NCI-H1694 (cell line): ENCODE measurements around the gene GIMAP8.
A peak's percentile ranks its signal among the peaks of the same experiment; 100 is the strongest.

Experiments used
- DNase-seq: peaks from one replicate; lab custom pipeline; 2025; lab: John Stamatoyannopoulos, UW

GIMAP8 gene

GRCh38 chr7:150411606-150412005 lies 38.8 kb upstream of the GIMAP8 start:
- no peak for DNase-seq

GRCh38 chr7:150412016-150412415 lies 38.4 kb upstream of the GIMAP8 start:
- no peak for DNase-seq

- DNase-seq: no peak
These were observed 37.6 kb upstream of the GIMAP8 start for GRCh38 chr7:150412518-150413488.

DNA sequence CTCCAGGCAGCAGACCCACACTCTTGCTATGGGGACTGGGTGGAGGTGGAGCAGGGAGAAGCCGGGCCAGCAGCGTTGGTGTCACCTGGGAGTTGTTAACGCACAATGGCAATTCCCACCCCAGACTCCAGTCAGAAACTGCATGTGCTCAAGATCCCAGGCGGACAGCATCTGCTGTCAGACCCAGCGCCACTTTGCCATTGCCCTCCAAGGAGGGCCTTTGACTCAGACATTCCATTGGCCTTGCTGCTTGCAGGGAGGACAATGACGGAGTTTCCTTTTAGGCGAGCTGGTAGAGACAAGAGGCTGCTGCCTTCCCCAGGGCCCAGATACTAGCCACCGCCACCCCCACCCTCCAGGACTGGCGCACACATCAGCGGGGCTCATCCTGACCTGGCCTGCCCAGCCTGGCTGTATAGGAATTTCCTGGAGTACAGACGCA lies 36.8 kb upstream of the GIMAP8 start:
- no peak for DNase-seq

DNA sequence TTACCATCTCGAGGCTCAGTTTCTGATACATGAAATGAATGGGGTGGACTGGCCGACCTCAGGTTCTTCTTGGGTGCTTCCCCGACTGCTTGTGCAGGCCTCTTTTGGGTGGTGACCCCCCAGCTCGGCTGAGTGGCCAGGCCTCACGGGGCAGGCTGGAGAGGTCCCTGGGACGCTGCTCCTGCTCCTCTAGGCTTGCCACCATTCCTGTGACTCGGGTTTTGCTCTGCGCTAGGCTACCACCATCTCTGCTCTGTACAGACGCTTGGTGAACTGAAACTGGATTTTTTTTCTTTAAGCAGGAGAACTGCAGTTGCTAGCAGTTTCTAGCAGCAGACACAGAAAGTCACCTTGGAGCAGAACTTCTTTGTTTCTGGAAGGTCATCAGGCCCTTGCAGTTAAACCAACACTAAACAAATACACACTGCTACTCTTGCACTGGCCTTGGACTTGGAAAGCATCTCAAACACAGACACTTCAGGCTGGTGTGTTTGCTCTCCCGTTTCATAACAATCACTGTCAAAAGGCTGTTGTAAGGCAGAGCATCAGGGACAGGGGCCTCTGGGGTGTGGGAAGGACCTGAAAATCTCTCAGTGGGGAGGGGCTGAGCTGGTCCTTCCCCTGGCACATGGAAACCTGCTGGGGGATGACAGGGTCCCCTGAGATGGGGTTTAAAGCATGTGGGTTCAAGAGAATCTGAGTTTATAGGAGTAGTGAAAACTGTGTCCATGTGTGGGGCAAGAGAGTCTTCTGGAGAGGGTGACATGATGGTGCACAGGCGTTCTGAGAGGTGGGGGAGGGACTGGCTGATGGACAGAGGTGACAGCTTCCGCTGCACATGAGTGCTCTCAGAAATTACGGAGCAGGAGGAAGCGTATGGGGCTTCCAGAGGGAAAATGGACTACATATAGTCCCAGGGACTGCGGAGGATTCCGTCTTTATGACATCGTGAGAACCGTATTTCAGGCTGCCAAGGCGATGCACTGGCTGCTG lies 35.0 kb upstream of the GIMAP8 start:
- no peak for DNase-seq

GRCh38 chr7:150417239-150417638 lies 33.2 kb upstream of the GIMAP8 start:
- no peak for DNase-seq

- DNase-seq: no peak
These were observed 32.6 kb upstream of the GIMAP8 start for GRCh38 chr7:150417863-150418262.

DNA sequence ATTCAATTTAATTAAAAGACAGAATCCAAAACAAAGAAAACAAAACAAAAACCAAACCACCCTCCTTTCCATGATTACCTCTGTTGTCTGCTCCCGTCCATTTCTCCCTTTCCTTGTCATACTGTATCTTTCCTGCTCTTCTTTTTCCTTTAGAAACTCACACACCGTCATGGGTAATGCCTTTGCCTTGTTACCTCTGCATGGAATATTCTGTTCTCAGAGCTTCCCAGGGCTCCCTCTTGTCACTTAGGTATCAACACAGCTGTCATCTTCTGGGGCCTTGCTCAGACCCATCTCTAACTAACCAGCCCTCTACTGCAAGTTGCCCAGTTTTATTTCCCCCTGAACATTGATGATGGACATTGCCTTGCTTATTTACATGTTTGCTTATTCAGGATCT lies 30.2 kb upstream of the GIMAP8 start:
- no peak for DNase-seq

- DNase-seq: peak; percentile 78
These were observed 29.3 kb upstream of the GIMAP8 start for GRCh38 chr7:150420987-150421674.

GRCh38 chr7:150421831-150422230 lies 28.6 kb upstream of the GIMAP8 start:
- no peak for DNase-seq

GRCh38 chr7:150425670-150426069 lies 24.8 kb upstream of the GIMAP8 start:
- DNase-seq: no peak

DNA sequence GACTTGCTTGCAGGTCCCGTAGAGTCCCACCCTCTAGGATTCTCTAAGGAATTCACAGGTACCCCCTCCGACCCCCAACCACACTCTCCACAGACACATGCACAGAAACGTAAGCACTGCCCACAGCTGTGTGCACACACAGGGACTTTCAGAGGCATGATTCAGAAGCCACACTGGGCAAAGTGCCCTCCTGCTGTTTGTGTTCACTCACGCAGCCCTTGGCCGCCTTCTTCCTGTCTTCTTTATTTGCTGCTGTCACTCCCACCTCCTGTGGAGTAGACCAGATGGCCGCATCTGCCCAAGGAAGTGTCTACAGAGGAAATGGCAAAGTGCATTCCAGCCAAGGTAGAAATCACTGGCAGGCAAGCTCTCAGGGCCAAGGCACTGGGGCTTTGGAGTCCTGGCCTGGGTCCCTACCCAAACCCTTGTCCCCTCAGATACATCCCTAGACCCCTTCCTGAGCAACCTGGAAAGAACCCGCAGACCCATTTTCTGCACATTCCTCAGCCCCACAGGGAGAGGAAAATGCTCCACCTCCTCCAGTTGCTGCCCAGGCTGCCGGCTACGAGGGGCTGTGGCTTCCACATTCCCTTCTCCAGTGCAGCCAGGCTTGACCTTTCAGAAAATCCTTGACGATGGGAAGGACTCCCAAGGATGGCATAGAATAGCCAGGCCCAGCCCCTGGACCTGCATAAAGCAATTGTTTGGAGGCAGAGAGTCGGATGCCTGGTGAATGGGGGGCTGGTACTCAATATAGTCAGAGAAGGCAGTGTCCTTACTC lies 21.6 kb upstream of the GIMAP8 start:
- no peak for DNase-seq

- no peak for DNase-seq
These were observed 20.7 kb upstream of the GIMAP8 start for GRCh38 chr7:150429699-150430098.

DNA sequence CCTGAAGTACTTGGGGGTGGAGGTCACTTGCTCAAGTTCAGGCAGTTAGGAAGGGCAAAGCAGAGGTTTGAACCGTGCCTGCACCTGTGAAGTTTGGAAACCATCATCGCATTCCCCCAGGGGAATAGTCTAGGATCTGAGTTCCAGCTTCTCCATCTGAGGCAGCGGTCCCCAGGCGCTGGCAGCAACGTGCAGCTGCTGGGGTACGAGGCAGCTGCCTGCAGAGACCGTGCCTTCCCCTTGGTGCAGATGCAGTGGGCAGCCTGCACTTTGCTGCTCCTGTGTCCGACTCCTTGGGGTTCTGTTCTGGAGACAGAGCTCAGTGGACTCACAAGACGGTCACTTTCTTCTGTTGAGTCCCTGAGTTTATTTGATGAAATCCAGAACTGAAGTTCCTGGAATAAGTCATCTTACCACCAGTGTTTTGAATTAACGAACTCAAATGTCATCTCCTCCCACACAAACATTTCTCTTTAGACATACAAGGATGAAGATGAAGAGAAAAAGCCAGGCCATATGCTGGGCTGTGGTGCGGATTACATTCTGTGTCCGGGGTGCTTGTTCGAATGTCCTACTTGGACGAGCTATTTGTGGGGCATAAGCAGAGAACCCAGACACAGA lies 19.9 kb upstream of the GIMAP8 start:
- no peak for DNase-seq

DNA sequence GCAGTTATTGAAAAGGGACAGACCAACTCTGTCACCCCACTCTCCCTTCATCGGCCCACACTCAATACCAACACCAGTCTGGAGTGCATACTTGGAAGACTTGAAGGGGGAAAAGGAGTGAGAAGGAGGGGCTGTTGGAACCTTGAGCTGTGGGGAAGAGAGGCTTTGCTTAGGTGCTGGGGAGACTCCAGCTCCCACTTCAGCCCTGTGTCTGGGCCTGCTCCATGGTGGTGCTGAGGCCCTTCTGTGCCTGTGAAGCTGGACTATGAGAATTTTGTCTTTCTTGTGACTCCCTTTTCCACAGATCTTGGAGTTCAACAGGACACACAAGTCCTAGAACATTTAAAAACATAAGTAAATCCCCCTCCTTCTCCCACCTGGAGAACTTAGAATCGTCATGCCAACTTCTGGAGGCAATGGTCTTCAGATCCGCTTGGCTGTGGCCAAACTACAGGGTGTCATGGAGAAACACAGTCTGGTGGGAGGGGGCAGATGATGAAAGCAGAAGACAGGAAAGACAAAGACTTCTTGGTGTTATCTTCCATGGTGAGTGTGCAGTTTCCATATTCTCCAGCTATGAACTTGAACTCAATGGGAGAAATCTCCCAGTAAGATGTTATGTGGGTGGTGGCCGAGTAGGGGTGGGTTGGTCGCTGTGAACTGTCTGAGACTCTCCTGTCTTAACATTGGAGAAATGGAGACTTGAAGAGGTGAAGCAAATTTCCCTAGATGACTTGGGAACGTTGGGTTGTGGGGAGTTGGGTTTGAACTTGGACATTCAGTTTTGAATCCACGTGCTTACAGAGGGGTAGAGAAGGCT lies 18.4 kb upstream of the GIMAP8 start:
- no peak for DNase-seq

GRCh38 chr7:150432915-150433892 lies 17.2 kb upstream of the GIMAP8 start:
- DNase-seq: no peak

DNA sequence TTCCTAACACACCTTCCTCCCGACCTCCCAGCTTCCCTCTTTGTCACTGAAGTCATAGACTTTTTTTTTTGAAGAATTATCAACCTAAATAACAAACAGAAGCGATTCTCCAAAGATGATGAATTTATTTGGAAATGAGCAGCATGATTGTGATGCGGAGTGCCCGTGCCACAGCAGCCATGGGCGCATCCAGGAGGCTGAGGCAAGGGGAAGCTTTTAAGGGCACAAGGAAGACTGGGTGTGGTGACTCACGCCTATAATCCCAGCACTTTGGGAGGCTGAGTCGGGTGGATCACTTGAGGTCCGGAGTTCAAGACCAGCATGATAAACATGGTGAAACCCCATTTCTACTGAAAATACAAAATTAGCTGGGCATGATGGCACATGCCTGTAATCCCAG lies 16.2 kb upstream of the GIMAP8 start:
- DNase-seq: no peak

- DNase-seq: no peak
These were observed 15.4 kb upstream of the GIMAP8 start for GRCh38 chr7:150435047-150435389.
